Stimulated activated CD8-positive, alpha-beta memory T cell treated with anti-CD3 and anti-CD28 coated beads, Interleukin-7, amount 100 ng/mL, for 24 hours (primary cell): Measurements from ENCODE around the gene AFP.

Experiments used
- DNase-seq: peaks from one replicate; pipeline ENCODE4 v3.0.0-alpha.2; 2020; ENCODE audit warnings: low read depth

The AFP gene

DNA sequence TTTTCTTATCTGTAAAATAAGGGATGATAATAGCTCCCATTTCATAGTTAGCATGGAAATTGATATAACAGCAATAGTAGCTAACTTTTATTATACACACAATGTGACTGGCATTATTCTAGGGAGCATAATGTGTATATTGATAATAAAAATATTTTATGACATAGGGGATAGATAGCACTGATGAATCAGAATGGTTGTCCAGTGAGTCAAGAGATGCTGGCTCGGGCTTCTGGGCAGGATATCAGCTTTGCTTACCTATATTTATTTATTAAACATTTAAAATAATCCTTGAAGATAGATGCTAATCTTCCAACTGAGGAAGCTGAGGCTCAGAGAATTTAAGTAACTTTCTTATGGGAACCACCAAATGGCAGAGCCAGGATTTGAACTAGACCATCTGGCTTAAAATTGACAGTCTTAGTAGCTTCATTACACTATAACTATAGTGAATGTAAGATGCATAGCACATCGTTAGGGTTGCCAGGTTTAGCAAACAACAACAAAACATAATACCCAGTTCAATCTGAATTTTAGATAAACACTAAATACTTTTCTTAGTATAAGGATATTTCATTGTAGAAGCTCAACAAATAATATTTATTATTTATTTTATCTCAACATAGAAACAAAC, 2.7 kb downstream of the AFP start:
- no peak for DNase-seq

DNA sequence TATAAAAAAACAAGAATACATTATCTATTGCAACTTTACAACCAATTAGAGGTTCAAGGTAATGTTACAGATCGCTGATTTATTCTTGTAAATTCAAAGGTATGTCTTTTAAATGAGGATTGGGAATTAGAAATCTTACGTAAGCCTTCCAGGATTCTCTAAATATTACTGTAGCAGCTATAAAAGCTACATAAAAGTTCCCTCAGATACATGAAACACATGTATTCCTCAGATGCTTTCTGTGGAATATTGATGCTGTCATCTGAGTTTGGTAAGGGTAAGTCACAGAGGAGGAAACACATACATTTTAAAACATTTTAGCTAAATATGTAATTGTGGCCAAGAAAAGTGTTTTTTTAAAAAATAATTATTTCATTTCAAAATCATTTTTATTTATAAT, 3.4 kb downstream of the AFP start:
- no peak for DNase-seq

DNA sequence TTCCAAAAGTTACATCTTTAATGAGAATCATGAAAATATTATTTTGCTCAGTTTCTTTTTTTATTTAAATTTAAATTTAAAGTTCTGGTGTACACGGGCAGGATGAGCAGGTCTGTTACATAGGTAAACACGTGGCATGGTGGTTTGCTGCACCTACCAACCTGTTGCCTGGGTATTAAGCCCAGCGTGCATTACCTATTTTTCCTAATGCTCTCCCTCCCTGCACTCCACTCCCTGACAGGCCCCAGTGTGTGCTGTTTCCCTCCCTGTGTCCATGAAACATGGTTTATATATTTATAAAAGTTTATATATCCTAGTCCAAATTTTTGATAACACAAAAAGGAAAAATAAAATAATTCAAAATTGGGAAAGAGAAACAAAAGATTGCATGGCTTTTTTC, 4.0 kb downstream of the AFP start:
- no peak for DNase-seq

DNA sequence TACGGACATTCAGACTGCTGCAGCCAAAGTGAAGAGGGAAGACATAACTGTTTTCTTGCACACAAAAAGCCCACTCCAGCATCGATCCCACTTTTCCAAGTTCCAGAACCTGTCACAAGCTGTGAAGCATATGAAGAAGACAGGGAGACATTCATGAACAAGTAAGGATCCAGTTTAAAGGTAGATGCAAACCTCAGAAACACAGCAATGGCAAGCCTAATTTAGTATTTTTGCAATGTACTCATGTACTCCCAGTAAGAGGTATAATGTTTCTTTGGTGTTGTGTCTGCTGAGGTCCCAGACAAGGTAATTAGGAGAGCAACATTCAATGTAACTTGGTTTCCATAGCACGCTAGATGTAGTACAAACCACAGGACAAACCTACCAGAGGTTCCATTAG, 4.6 kb downstream of the AFP start:
- DNase-seq: no peak

DNA sequence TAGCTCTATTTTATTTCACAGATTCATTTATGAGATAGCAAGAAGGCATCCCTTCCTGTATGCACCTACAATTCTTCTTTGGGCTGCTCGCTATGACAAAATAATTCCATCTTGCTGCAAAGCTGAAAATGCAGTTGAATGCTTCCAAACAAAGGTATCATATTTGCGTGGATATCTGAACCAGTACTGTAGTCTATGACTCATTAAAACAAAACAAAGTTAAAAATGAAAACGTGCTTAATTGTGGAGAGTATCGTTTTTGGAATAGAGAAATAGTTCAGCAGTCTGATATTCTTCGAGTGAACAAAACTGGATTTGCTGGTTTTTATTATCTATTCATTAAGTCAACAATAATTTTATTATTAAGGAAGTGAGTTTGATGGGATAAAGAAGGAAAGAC, 6.3 kb downstream of the AFP start:
- no peak for DNase-seq

DNA sequence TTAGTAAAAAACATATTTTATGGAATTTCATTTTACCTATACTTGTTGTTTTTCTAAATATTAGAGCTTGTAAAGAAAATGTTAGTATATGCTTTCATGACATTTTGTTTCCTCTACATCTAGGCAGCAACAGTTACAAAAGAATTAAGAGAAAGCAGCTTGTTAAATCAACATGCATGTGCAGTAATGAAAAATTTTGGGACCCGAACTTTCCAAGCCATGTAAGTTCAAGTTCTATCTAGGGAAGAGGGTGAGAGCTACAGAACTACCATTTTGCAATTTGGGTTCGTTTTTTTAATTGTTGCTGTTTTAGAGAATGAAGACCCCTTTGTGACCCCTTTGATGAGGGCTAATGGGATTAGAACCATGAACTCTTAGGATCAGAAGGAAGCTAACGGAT, 7.2 kb downstream of the AFP start:
- DNase-seq: no peak

DNA sequence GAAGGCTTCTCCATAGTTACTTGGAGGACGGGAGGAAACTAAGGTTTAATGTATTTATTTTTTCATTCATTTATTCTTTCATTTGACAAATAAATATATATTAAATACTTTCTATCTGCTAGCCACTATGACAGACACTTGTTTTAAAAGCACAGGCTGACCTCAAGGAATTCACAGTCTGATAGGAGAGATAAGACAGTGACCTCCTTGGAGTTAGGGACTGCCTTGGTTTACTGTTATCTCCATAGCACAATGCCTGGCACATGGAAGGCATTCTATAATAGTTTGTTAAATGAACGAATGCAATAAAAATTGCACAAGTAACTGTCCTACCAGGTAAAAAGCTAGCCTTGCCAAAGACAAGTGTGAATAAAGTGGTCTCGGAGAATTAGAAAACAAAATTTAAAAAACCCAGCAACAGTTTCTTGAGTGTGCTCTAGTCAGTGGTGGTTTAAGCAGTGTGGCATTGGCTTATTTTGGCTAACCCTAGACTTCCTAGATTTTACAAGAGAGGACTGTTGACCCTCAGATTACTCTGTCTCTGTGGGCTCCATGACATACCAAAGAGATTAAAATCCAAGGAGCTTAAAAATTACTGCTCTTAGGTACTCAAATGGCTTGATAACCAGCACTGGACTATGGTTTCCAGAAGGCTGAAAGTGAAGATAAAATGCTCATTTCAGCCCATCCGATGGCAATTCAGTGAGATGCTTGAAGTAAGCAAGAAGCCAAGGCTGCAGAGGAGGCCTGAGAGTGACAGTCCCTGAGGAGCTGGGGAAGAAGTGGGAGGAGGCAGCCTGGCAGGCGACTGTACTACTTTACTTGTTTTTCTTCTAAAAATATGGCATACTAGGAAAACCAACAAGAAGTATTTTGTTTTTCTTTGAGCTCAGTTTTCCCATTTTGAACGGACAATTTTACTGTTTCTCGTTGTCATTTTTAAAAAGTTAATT, 9.6 kb downstream of the AFP start:
- DNase-seq: no peak

DNA sequence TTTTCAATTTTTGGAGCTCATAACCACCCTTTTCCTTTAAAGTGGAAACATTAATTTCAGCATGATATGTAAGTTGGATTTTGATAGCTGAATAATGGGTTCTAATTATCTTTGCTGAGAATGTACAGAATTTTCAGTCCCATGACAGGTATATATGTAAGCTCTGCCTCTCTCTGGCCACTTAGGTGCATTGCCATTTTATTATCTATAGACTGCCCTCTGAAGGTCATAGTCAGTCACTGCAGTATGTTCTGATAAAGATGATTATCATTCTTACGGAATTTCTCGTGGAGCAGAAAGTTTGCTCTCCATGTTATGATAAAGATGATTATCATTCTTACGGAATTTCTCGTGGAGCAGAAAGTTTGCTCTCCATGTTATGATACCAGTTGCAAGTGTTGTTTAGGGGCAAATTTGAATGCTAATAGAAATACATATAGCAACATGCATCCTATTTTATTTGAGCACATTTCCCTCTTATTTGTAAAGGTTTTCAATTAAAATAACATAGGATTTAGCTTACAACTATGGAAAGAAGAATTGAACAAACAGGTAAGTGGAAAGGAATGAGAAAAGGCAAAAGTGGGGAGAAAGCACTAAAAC, 10.4 kb downstream of the AFP start:
- DNase-seq: no peak

DNA sequence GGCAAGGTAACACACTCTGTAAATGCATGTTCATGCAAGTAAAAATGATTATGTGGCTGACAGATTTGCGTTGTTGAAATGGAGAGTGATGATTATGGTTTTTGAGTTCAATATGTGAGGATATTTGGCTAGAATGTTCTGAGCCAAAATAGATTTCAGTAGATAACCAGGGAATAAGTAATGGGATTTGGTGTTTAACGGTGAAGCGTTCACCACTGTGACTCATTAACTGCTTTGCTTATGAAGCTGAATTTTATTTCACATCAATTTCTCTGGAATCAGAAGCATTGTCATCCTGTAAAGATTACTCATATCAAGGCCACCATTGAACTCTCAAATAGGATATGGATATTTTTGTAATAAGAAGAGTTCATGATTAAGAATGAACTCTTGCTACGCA, 11.7 kb downstream of the AFP start:
- no peak for DNase-seq

DNA sequence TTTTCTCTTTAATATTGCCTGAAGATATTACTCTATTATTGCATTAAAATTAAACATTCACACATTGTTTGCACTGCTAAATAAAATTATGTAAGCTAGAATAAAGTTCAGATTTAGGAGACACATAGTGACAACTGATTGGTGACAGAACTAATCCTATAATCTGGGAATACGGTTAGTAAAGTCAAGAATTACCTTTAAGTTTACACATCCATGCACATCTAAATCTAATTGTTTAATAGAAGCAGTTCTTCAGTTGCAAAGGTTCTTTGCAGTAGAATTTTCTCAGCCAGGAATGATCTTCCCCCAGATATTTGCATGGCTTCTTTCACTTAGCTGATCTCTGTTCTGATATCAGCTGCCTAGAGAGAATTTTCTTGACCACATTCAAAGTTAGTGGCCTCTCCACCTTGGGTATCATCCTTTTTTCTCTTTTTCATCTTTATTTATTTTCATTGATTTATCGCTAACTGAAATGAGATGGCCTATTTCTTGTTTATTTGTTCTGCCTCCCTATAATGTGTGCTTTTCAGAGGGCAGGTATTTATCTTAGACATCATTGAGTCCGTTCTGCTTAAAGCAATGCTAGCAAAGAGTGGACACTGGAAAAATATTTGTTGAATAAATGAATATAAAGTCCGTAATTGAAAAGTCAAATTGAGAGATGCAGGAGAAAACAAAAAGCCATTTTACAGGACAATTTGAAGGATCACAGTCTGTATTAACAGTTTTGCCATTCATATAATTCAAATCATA, 12.6 kb downstream of the AFP start:
- DNase-seq: no peak

DNA sequence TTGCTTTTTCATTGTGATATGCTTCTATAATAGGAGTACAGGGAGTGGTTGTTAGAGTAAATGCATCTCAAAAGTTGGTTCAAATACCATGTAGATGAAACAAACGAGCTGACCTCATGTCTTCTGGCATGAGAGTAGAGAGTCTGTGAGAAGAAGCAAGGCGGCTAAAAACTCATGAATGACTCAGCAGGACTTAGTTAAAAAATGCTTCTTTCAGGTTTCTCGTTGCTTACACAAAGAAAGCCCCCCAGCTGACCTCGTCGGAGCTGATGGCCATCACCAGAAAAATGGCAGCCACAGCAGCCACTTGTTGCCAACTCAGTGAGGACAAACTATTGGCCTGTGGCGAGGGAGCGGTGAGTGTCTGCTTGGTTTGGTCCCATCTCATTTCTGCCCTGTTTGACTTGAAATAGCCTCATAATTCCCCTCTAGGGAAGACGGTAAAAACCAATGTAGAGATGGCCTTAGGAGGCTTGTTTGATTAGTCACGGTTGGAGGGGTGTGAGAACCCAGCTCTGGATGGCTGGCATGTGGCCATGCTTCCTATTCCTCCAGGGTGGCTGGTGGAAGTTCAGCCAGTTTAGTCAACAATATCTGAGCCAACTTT, 14.5 kb downstream of the AFP start:
- DNase-seq: no peak

DNA sequence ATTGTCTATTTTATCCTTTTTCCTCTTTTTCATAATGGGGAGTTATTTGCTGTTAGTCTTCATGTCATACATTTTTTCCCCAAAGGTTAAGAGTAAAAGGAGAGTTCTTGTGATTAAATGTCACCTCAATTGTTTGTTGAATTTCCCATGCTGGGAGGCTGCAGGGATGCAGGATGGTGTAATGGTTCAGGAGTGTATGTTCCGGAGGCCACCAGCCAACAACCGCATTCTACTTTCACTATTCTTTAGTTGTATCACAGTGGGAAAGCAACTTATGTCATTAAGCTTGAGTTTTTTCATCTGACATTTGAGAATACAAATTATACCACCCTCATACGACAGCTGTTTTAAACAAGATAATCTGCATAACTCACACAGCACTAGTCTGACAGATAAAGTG, 15.4 kb downstream of the AFP start:
- no peak for DNase-seq

DNA sequence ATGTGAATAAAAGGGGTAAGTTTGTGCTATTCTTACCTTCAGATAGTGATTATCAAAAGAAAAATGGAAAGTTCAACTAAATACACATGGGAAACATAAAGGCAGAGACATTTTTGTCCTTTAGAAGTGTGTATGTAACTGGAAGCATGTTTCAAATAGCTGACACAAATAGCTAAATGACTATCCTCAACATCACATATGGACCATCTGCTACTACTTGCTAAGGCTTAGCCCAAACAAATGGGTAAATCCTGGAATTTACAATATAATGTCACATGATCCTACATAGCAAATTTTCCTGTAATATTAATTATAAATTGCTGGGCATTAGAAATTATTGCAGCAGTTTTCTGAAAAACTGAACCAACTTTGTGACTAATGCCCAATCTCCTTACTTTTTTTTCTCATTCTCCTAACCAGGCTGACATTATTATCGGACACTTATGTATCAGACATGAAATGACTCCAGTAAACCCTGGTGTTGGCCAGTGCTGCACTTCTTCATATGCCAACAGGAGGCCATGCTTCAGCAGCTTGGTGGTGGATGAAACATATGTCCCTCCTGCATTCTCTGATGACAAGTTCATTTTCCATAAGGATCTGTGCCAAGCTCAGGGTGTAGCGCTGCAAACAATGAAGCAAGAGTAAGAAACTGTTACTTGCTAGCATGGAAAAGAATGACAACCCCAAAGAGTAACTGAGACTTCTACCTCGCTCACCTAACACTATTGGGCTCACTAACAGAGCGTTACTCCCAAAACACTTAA, 16.1 kb downstream of the AFP start:
- DNase-seq: no peak

DNA sequence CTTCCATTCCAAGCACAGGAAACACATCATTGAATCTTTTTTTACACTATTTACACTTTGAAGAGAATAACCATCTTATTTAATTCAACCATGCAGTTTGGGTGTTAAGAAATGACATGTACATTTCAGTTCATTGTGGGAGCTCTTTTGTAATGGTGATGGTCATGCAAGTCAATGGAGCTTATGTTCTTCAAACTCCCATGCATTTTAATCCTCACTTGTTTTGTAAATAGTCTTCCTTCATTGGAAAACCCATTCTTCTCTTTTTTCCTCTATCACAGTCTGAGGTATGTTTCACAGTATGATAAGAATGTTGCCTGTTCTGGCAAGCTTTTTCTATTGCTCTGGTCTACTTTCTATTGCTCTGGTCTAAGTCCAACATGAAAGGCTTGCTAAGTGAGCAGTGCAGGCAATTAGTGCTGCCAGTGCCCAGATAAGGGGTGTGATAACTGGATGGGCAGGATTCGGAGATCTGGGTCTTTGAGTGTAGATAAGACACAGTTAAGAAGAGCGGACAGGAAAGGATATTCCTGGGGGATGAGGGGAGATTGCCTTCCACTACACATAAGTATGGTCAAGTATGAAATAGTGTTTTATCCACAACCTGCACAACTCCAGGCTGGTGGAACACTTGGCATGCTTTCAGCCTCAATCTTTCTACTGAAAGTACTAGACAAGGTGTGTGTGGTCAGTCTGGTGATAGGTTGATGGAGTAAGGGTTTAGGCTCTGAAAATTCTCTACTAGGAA, 17.1 kb downstream of the AFP start:
- DNase-seq: no peak

DNA sequence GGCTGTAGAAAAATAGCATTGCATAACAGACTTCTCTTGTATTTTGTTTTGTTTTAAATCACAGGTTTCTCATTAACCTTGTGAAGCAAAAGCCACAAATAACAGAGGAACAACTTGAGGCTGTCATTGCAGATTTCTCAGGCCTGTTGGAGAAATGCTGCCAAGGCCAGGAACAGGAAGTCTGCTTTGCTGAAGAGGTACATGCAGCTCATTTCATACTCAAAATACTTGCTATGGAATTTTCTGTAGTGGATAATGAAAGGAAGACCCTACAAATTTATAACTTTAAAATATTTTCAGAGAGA, 17.6 kb downstream of the AFP start:
- no peak for DNase-seq

DNA sequence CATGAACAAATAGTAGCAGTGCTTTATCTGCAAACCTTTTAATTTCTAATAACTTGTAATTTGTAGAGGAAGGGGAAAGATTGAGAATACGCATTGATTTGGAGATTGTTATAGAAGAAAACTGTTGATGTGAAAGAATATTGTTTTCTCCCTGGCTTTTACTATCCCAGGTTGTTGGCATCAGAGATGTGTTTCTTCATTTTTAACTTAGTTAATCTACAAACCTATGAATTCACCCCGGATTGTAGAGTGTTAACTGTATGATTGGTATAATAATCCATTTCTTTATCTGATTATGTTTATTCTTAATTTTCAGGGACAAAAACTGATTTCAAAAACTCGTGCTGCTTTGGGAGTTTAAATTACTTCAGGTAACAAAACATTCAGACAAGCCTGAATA, 18.9 kb downstream of the AFP start:
- DNase-seq: no peak

DNA sequence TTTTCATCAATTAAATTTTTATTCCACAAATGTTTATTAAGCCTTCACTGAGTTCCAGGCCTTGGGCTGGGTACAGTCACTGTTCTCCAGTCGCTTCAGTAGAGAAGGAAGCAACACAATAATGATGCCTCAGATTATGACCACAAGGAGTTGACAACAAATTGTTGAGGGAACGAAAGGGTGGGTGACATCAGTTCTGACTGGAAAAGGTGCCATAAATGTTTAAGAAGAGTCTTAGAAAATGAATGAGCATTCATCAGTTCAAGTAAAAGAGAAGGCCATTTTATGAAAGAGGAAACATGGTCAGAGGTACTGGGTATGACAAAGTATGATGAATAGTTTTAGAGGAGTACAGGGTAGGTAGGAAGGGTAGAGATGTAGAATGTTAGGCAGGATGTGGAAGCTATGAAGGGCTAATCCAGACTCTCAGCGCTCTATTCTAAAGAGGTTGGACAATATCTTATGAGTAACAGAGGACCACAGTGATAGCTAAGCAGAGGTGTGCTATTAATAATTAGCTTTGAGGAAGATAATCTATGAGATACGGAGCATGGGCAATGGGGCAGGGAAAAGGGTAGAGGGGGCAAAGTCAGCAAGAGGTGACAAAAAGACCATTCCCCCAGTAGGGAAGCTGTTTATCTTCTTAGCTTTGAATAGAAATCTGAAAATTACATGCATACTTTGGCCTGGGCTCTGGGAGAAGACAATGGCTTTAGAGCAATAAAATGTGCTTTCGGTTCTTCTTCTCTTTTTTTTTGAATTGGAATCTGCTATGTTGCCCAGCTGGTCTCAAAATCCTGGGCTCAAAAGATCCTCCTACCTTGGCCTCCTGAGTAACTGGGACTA, 20.4 kb downstream of the AFP start:
- DNase-seq: no peak

DNA sequence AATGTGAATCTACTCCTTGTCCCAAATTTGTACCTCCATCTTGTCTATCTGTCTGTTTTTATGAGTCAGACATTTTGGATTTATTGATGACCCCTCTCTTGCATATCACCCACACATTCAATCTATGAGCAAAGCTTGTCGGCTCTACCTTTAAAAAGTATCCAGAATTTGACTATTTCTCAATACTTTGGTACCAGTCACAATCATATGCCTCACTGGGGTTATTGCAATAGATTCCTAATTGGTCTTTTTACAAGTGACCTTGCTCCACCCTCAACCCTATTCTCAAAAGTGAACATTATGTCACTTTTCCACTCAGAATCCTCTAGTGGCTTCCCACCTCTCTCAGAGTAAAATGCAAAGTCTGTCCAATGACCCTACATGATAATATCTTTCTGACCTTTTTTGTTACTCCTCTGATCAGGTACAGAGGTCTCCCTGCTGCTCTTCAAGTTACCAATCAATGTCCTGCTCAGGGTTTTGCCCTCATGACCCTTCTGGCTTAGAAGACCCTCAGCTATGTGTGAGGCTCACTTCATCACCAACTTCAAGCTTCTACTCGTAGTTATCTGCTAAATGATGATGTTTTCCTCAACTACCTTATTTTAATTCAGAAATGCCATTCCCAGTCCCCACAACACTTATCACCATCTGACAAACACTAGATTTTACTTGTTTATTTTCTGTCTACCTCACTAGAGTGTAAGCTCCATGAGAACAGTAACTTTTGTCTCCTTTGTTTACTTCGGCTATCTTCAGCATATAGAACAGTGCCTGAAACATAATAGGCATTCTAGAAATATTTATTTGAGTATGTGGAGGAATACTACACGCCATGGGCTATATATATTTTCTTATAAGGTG, 22.4 kb downstream of the AFP start:
- no peak for DNase-seq

DNA sequence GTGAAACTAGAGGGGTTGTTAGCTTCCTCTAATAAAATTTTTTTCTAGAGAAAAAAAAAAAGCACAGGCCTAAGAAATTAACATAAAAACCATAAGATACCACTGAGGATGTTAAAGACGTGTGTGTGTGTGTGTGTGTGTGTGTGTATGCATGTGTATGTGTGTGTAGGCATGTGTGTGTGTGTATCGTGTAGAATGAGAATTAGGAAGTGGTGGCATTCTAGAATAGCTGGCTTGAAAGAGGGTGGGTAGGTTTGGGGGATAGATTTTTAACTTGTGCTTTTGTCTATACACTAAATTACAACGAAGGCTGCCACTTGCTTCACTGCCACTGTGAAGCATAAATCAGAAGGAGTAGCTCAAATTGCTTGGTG, 23.0 kb downstream of the AFP start:
- no peak for DNase-seq
